GM18505 (cell line): Measurements from ENCODE around the gene SLMAP.

Source experiments
- ATAC-seq: cut with Tn5 transposase; IDR thresholded peaks from one replicate; pipeline ENCODE4 v1.9.1; 2021; ENCODE audit not compliant: unreplicated experiment
- POLR2A ChIP-seq: IDR thresholded peaks from 4 replicates; pipeline ENCODE4 v1.6.1; 2011; ENCODE audit warnings: borderline replicate concordance; ENCODE audit not compliant: insufficient read depth, insufficient read length; ENCODE audit errors: extremely low read depth

Gene SLMAP

DNA sequence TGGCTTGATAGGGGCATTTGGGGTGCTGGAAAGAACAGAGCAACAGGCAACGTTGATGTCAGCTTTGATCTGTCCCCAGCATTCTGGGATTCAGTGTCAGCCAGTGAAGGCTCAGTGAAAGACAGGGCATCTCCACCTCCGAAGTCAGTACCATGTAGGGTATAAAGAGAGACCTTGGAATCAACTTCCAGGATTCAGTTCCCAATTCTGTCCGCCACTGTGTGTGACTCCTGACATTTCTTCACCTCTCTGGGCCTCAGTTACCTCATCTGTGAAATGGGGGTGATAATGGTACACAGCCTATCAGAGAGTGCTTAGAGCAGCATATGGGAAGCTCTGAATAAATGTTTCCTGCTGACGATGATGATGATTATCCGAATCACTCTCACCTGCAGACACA, 196.5 kb downstream of the SLMAP start:
- TF ChIP-seq POLR2A: no peak
- ATAC-seq: no peak

GRCh38 chr3:57953576-57953975, 197.5 kb downstream of the SLMAP start:
- TF ChIP-seq POLR2A: no peak
- ATAC-seq: no peak

- TF ChIP-seq POLR2A: no peak
- no peak for ATAC-seq
These were observed 200.2 kb downstream of the SLMAP start for GRCh38 chr3:57956119-57956832.

GRCh38 chr3:57956833-57957174, 200.7 kb downstream of the SLMAP start:
- no peak for TF ChIP-seq POLR2A
- ATAC-seq: no peak

- ATAC-seq: no peak
- TF ChIP-seq POLR2A: no peak
These were observed 201.7 kb downstream of the SLMAP start for GRCh38 chr3:57957824-57958223.

- ATAC-seq: no peak
These were observed 202.7 kb downstream of the SLMAP start for GRCh38 chr3:57958642-57959422.

GRCh38 chr3:57959423-57960173, 203.5 kb downstream of the SLMAP start:
- TF ChIP-seq POLR2A: peak; percentile 29
- no peak for ATAC-seq

More at GRCh38 chr3:57958642-57959422, 202.7 kb downstream of the SLMAP start:
- TF ChIP-seq POLR2A: no peak

DNA sequence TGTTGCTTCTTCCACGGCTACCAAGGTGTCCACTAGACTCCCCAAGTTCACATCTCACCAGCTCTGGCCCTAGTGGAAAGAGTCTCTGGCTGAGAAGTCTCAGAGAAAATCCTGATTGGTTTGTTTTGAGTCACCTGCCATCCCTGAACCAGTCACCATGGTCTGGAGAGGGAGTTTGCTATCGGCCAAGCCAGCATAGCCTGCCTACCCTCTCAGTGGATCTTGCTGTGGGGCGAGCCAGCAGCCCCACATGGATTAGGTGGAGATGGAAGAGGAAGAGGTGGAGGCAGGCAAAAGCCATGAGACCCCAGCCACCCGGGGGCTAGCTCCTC, 204.0 kb downstream of the SLMAP start:
- TF ChIP-seq POLR2A: no peak
- ATAC-seq: no peak

DNA sequence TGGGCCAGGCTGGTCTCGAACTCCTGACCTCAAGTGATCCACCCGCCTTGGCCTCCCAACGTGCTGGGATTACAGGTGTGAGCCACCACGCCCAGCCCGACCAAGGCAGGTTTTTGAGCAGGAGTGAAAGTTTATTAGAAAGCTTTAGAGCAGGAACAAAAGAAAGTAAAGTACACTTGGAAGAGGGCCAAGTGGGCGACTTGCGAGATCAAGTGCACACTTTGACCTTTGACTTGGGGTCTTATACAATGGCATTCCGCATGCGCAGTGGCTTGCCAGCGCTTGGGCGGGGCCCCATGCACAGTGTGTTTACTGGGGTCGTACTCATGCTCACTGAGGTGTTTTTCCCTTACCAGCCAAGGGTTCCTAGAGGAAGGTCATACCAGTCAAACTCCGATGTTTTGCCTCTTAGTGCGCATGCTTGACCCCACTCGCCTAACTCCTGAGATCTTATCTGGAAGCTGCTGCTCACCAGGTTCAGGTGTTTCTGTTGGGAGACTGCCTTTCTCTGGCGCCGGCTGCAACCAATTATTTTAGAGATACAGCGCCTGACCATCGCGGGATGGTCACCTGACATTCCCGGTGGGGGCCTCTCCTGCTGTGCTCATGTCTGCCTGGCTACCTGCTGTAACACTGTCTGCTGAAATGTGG, 205.2 kb downstream of the SLMAP start:
- no peak for ATAC-seq
- TF ChIP-seq POLR2A: no peak

DNA sequence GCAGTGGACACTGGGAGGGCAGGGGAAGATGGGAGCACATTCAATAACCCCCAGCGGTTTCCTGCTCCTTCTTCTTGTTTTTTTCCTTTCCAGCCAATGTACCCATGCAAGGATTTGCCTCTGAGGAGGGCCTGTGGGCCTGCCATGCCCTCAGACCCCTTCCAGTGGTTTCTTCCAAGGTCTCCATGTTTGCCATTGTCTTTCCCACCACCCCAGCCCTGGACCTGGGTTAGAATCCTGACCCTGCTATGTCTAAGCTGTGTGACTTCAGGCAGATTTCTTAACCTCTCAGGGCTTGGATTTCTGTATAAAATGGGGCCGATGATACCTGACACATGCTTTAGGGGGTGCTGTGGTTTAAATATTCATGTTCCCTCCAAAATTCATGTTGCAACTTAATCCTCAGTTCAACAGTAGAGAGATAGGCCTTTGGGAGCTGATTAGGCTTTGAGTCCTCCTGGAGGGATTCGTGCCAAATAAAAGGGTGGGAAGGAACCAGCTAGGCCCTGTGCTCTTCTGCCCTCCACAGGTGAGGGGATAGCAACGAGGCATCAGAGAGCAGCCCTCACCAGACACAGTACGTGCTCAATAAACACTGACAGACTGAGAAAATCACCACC, 205.8 kb downstream of the SLMAP start:
- no peak for ATAC-seq
- no peak for TF ChIP-seq POLR2A

DNA sequence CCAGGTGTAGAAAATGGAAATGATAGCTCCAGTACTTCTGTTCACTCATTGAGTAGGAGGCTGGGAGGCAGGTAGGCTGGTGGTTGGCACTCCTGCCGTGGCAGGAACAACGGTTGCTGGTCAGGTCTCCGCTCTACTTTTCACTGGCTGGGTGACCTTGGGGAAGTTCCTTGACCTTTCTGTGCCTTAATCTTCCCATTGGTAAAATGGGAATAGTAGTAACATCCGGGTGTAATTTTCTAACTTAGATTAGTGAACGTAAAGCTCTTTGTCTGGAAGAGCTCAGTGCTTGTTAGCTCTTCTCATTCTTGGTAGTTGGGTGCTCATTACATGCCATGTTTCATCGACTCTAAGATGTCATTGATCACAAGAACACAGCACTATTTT, 206.3 kb downstream of the SLMAP start:
- no peak for ATAC-seq
- TF ChIP-seq POLR2A: no peak

- no peak for TF ChIP-seq POLR2A
- no peak for ATAC-seq
These were observed 207.8 kb downstream of the SLMAP start for GRCh38 chr3:57963811-57964346.

GRCh38 chr3:57966829-57967228, 210.7 kb downstream of the SLMAP start:
- ATAC-seq: no peak

More at GRCh38 chr3:57966829-57967228, 210.7 kb downstream of the SLMAP start:
- TF ChIP-seq POLR2A: no peak
